HEK293T (cell line): ENCODE data around the gene SRGAP3.

ENCODE experiments used
- CTCF ChIA-PET: fragments of 350-600 bp; formaldehyde crosslinking; extraction: SDS; loops from one replicate; lab custom pipeline; 2021; ENCODE audit warnings: antibody characterized with exemption, inconsistent platforms; lab: Yijun Ruan, JAX
- POLR2A ChIA-PET: fragments of 350-600 bp; formaldehyde crosslinking; extraction: SDS; loops from one replicate; lab custom pipeline; 2020; ENCODE audit warnings: antibody characterized with exemption, inconsistent platforms; lab: Yijun Ruan, JAX
- DNase-seq: peaks from one replicate; pipeline ENCODE4 v3.0.0; 2012; ENCODE audit warnings: mixed read lengths; ENCODE audit errors: extremely low spot score
- ARNT ChIP-seq: fragments of 450-650 bp; IDR thresholded peaks from 2 replicates; pipeline ENCODE4 v1.6.1; 2017; ENCODE audit warnings: mild to moderate bottlenecking
- BHLHE40 ChIP-seq: fragments of 450-650 bp; IDR thresholded peaks from 2 replicates; pipeline ENCODE4 v1.6.1; 2016; ENCODE audit warnings: mild to moderate bottlenecking, moderate library complexity, borderline replicate concordance
- CTBP1 ChIP-seq: fragments of 450-650 bp; IDR thresholded peaks from 2 replicates; pipeline ENCODE4 v1.6.1; 2016; ENCODE audit warnings: borderline replicate concordance
- ELF4 ChIP-seq: fragments of 450-650 bp; IDR thresholded peaks from 2 replicates; pipeline ENCODE4 v1.6.1; 2017; ENCODE audit warnings: antibody characterized with exemption
- FOXA1 ChIP-seq: fragments of 450-650 bp; IDR thresholded peaks from 2 replicates; pipeline ENCODE4 v1.6.1; 2016; ENCODE audit warnings: mild to moderate bottlenecking
- FOXK2 ChIP-seq: fragments of 450-650 bp; IDR thresholded peaks from 2 replicates; pipeline ENCODE4 v1.6.1; 2016; ENCODE audit warnings: mild to moderate bottlenecking
- FOXM1 ChIP-seq: fragments of 450-650 bp; IDR thresholded peaks from 2 replicates; pipeline ENCODE4 v1.6.1; 2017; ENCODE audit warnings: mild to moderate bottlenecking, borderline replicate concordance
- HDGF ChIP-seq: fragments of 450-650 bp; IDR thresholded peaks from 2 replicates; pipeline ENCODE4 v1.6.1; 2017; ENCODE audit warnings: antibody characterized with exemption, borderline replicate concordance
- L3MBTL2 ChIP-seq: fragments of 450-650 bp; conservative IDR thresholded peaks from 2 replicates; pipeline ENCODE4 v1.6.1; 2016; ENCODE audit warnings: mild to moderate bottlenecking
- LEF1 ChIP-seq: fragments of 450-650 bp; IDR thresholded peaks from 2 replicates; pipeline ENCODE4 v1.6.1; 2017; ENCODE audit warnings: mild to moderate bottlenecking, borderline replicate concordance
- NFRKB ChIP-seq: fragments of 450-650 bp; IDR thresholded peaks from 2 replicates; pipeline ENCODE4 v1.6.1; 2016; ENCODE audit warnings: mild to moderate bottlenecking, moderate library complexity
- SP1 ChIP-seq: fragments of 450-650 bp; IDR thresholded peaks from 2 replicates; pipeline ENCODE4 v1.6.1; 2017
- SUZ12 ChIP-seq: fragments of 450-650 bp; IDR thresholded peaks from 2 replicates; pipeline ENCODE4 v1.6.1; 2016; ENCODE audit warnings: mild to moderate bottlenecking
- TARDBP ChIP-seq: fragments of 450-650 bp; IDR thresholded peaks from 2 replicates; pipeline ENCODE4 v1.6.1; 2016
- ZNF384 ChIP-seq: fragments of 450-650 bp; IDR thresholded peaks from 2 replicates; pipeline ENCODE4 v1.6.1; 2016
- TF ChIP-seq, protein P1 (sequence below): fragments of 450-650 bp; IDR thresholded peaks from 2 replicates; pipeline ENCODE4 v1.6.1; 2016

The SRGAP3 gene

DNA sequence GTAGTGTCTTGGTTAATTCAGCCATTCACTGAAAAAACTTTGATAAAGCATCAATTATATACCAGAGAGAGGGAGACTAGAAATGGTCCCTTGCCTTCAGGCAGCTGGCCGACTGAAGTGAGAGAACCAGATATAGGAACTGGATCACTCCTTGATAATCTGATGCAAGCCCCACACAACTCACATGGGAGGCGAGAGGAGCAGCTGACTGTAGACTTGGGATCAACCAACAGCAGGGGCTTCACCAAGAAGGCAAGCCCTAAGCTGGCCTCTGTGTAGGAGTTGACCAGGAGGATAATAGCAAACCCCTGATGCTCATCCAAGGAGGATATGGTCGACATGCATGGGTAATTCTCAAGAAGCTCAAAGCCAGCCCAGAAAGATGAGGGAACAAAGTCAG, 133.1 kb downstream of the SRGAP3 start:
- DNase-seq, result no peak
- ChIA-PET POLR2A (no interaction called here), CTCF (no interaction called here)
- no peak for TF ChIP-seq ELF4
- no peak for TF ChIP-seq FOXM1
- no peak for TF ChIP-seq SUZ12
- no peak for TF ChIP-seq L3MBTL2
- no peak for TF ChIP-seq ARNT
- TF ChIP-seq HDGF, result no peak
- no peak for TF ChIP-seq TARDBP
- no peak for TF ChIP-seq ZNF384
- TF ChIP-seq NFRKB, result no peak
- TF ChIP-seq CTBP1, result no peak
- TF ChIP-seq, protein P1, sequence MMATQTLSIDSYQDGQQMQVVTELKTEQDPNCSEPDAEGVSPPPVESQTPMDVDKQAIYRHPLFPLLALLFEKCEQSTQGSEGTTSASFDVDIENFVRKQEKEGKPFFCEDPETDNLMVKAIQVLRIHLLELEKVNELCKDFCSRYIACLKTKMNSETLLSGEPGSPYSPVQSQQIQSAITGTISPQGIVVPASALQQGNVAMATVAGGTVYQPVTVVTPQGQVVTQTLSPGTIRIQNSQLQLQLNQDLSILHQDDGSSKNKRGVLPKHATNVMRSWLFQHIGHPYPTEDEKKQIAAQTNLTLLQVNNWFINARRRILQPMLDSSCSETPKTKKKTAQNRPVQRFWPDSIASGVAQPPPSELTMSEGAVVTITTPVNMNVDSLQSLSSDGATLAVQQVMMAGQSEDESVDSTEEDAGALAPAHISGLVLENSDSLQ, result no peak
- TF ChIP-seq FOXA1, result no peak
- TF ChIP-seq SP1, result no peak

DNA sequence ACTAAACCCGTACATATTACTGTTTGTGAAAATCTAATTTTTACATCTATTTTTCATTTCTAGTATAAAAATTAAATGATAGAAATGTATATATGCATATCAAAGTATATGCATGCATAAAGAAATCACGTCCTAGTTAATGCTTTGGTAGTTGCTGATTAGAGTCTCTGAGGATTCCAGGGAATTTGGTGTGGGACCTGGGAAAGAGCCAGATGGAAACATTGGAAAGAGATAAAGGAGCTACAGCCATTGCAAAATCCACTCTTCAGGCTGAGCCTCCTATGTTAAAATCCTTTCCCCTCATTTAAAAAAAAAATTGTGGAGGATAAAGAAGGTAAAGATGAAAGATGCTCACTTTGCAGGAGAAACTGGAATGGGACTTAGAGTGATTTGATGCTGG, 134.1 kb downstream of the SRGAP3 start:
- TF ChIP-seq FOXK2 (no peak), SUZ12 (no peak), TARDBP (no peak), ELF4 (no peak), SP1 (no peak), NFRKB (no peak), LEF1 (no peak)
- TF ChIP-seq, protein P1, result no peak
- no peak for DNase-seq
- POLR2A ChIA-PET, result no interaction called here
- CTCF ChIA-PET, result interaction anchor here (0.6 kb wide), 1 partner anchor 22 kb away, joined by 3 read pairs; no protein-coding TSS in a partner anchor

DNA sequence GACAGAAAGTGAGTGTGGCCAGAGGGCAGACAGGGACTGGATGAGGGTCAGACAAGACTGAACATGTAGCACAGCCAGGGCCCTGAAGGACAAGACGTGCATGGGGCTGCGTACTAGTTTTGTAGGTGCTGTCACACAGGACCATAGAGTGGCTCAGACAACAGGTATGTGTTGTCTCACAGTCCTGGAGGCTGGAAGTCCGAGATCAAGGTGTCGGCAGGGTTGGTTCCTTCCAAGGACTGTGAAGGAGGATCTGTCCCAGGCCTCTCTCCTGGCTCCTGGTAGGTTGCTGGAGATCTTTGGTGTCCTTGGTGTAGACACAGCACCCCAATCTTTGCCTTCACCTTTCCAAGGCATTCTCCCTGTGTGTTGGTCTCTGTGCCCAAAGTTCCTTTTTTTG, 136.4 kb downstream of the SRGAP3 start:
- CTCF ChIA-PET, result no interaction called here
- TF ChIP-seq FOXA1, result no peak
- no peak for TF ChIP-seq ELF4
- TF ChIP-seq, protein P1, result no peak
- TF ChIP-seq ZNF384, result no peak
- TF ChIP-seq LEF1, result no peak
- POLR2A ChIA-PET, result no interaction called here
- DNase-seq, result no peak

DNA sequence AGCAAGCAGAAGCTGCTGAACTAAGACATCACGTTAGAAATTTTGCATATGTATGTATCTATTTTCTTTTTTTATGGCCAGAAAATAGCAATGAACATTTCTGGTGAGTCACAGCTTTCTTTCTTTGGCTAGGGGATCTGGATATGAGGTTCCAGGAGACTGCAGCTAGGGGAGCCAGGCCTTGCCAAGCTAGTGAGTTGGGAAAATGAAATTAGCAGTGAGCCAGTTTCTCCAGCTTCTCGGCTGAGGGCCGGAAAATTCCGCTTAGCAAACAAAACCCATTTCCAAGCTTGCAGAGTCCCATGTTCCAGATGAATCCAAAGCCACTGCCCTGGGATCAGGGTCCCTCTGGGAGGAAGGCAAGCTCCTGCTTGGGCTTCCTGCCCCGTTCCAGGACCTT, 137.6 kb downstream of the SRGAP3 start:
- no peak for TF ChIP-seq SUZ12
- TF ChIP-seq FOXA1, result no peak
- TF ChIP-seq ZNF384, result no peak
- TF ChIP-seq FOXM1, result no peak
- TF ChIP-seq CTBP1, result no peak
- no peak for TF ChIP-seq L3MBTL2
- no peak for TF ChIP-seq FOXK2
- TF ChIP-seq, protein P1, result no peak
- no peak for TF ChIP-seq ELF4
- TF ChIP-seq HDGF, result no peak
- no peak for TF ChIP-seq LEF1
- TF ChIP-seq NFRKB, result no peak
- ChIA-PET POLR2A (no interaction called here), CTCF (interaction anchor here (1.1 kb wide), 1 partner anchor 191 kb away, joined by 5 read pairs; no protein-coding TSS in a partner anchor)
- DNase-seq, result no peak

DNA sequence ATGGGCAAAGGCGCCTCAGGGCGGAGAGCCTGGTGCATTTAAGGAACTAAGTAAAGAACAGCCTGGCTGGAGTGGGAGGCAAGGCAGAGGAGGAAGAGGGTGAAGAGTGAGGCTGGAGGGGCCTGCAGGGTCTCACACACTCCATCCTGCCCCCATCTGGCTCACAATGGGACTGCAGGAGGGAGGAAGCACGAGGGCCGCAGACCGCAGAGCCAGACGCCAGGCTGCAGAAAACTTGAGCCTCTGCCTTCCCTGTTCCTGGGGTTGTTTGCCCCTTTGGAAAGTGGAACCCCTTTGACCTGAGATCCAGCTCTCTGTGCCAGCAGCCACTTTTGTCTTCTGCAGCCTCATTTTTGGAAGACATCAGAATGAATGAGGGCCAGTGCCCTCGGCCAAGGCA, 138.0 kb downstream of the SRGAP3 start:
- no peak for DNase-seq
- CTCF ChIA-PET, result no interaction called here
- POLR2A ChIA-PET, result no interaction called here
- TF ChIP-seq ELF4 (no peak), SUZ12 (no peak), L3MBTL2 (no peak), ZNF384 (no peak), FOXM1 (no peak), LEF1 (no peak), FOXA1 (no peak), CTBP1 (no peak), ARNT (no peak), BHLHE40 (no peak), TARDBP (no peak)
- TF ChIP-seq, protein P1, result no peak

DNA sequence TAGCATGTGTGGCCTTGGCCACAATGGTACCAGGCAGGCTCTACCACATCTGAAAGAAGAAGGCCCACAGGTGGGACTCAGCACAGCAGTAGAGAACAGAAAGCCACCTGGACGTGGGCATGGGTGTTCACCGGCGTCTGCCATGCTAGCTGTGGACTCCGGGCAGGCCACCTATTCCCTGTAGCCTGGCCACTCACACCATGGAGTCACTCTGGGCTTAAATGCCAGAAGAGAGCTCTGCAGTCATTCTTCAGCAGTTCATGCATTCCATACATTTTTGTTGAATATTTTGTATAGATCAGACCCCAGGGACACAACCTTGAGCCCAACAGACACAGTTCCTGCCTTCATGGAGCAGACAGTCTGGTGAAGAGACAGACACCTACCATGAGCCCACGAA, 138.6 kb downstream of the SRGAP3 start:
- no peak for TF ChIP-seq SUZ12
- no peak for TF ChIP-seq FOXA1
- TF ChIP-seq FOXK2, result no peak
- no peak for TF ChIP-seq BHLHE40
- no peak for TF ChIP-seq ARNT
- POLR2A ChIA-PET, result no interaction called here
- CTCF ChIA-PET, result no interaction called here
- no peak for DNase-seq
